ENCODE data around the gene CIAO1. TPM values are rescaled to one million over a fixed set of nuclear protein-coding genes. Genes with fewer than 3 reads are reported as not detected.

CIAO1 gene
- total and polyA plus RNA-seq, 10 donors = 31.3 to 122 (median 70.3) TPM

DNA sequence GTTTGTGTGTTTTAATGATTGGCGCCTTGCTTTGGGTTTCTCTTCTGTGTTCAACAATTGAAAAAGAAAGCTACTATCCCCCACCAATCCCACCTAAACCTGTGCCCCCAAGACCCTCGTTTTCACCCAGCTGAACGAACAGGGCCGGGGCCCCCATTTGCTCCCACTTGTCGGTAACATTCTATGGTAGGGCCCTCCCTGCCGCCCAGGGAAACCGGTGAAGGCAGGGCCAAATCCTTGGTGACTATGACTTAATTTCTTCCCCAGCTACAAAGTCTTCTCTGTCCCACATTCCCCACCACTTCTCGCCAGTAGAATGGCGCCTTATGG is 39.9 kb downstream of the CIAO1 start:
- intact Hi-C loops (cut with DNase I; ENCODE audit: low total_unique reads) = loop anchor here (10.0 kb wide), 1 partner anchor 209 kb away; no protein-coding TSS in a partner anchor
- H3K27me3 ChIP-seq (replicated peaks in 1 of 7) = no peaks in the 10 kb centered on the region
- H3K4me1 ChIP-seq = peaks cover 20 to 65% (median 41%) of the 10 kb centered on the region in 6 donors
- peak overlapping the region; percentile 72 to 84 (median 81) for H3K4me3 ChIP-seq
- H3K27ac ChIP-seq = peak overlapping the region; percentile 64 to 94 (median 89)
- no peaks in the 10 kb centered on the region for H3K9me3 ChIP-seq
- peaks cover 0 to 37% (median 35%) of the 10 kb centered on the region in 6 donors for H3K36me3 ChIP-seq
- peak; percentile 79 for DNase-seq
- no peak for TF ChIP-seq POLR2A (IDR thresholded peaks at IDR 0.05)
- TF ChIP-seq POLR2AphosphoS5 (IDR thresholded peaks at IDR 0.05) = no peak
- TF ChIP-seq, protein P1, sequence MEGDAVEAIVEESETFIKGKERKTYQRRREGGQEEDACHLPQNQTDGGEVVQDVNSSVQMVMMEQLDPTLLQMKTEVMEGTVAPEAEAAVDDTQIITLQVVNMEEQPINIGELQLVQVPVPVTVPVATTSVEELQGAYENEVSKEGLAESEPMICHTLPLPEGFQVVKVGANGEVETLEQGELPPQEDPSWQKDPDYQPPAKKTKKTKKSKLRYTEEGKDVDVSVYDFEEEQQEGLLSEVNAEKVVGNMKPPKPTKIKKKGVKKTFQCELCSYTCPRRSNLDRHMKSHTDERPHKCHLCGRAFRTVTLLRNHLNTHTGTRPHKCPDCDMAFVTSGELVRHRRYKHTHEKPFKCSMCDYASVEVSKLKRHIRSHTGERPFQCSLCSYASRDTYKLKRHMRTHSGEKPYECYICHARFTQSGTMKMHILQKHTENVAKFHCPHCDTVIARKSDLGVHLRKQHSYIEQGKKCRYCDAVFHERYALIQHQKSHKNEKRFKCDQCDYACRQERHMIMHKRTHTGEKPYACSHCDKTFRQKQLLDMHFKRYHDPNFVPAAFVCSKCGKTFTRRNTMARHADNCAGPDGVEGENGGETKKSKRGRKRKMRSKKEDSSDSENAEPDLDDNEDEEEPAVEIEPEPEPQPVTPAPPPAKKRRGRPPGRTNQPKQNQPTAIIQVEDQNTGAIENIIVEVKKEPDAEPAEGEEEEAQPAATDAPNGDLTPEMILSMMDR (IDR thresholded peaks at IDR 0.05 in 8 of 11, conservative IDR thresholded peaks at IDR 0.05 in 3 of 11) = no peak
- 23 to 37% (median 26%) methylated on average over 9 of the region's 9 CpGs for WGBS, 5 donors

DNA sequence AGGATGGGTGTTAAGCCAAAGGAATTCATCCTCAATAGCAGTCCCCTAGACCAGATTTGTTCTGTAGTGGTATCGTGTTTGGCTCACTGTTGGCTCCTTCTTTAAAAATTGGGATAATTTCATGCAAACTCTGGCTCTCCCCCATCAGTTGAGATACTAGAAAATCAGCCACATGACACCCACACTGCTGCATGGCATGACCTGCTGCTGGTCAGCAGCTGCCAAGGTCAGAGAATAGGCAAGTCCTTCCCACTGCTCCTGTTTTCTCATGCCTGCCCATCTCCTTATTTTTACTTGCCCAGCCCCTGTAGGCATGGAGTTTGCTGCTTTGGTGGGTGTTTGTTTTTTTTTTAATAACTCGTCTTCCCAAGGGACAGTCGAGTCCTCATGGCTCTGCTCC is 40.3 kb downstream of the CIAO1 start:
- Histone ChIP-seq H3K9me3 (no peaks in the 10 kb centered on the region), H3K4me1 (peaks cover 20 to 61% (median 39%) of the 10 kb centered on the region in 6 donors), H3K4me3 (peak overlapping the region in 6 of 8 donors; percentile 72 to 84 (median 81)), H3K27ac (peak overlapping the region in 7 of 8 donors; percentile 64 to 94 (median 90)), H3K36me3 (peaks cover 0 to 33% (median 31%) of the 10 kb centered on the region in 6 donors), H3K27me3 (replicated peaks in 1 of 7) (no peaks in the 10 kb centered on the region)
- no peak for DNase-seq
- TF ChIP-seq, protein P1 (IDR thresholded peaks at IDR 0.05 in 8 of 11, conservative IDR thresholded peaks at IDR 0.05 in 3 of 11) = no peak
- no peak for TF ChIP-seq POLR2A (IDR thresholded peaks at IDR 0.05)
- TF ChIP-seq POLR2AphosphoS5 (IDR thresholded peaks at IDR 0.05) = no peak
- WGBS, 5 donors = 86 to 99% (median 93%) methylated on average over 3 of the region's 3 CpGs
- intact Hi-C loops (cut with DNase I; ENCODE audit: low total_unique reads) = loop anchor here (10.0 kb wide), 1 partner anchor 208 kb away; no protein-coding TSS in a partner anchor

DNA sequence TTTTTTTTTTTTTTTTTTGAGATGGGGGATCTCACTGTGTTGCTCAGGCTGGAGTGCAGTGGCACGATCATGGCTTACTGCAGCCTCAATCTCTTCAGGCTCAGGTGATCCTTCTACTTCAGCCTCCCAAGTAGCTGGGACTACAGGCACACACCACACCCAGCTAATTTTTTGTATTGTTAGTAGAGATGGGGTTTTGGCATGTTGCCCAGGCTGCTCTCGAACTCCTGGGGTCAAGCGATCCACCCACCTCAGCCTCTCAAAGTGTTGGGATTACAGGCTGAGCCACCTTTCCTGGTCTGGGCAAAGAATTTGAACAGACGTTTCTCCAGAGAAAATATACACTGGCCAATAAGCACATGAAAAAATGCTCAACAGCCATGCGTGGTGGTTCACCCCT is 42.2 kb downstream of the CIAO1 start:
- no peak for TF ChIP-seq POLR2A (IDR thresholded peaks at IDR 0.05)
- TF ChIP-seq POLR2AphosphoS5 (IDR thresholded peaks at IDR 0.05) = no peak
- TF ChIP-seq, protein P1 (IDR thresholded peaks at IDR 0.05 in 8 of 11, conservative IDR thresholded peaks at IDR 0.05 in 3 of 11) = no peak
- Histone ChIP-seq H3K27ac (no peak overlapping the region), H3K9me3 (no peaks in the 10 kb centered on the region), H3K4me1 (peaks cover 17 to 42% (median 28%) of the 10 kb centered on the region in 6 donors), H3K27me3 (replicated peaks in 1 of 7) (no peaks in the 10 kb centered on the region), H3K36me3 (peaks cover 0 to 14% (median 12%) of the 10 kb centered on the region in 6 donors), H3K4me3 (no peak overlapping the region)
- intact Hi-C loops (cut with DNase I; ENCODE audit: low total_unique reads) = loop anchor here (10.0 kb wide), 1 partner anchor 207 kb away; no protein-coding TSS in a partner anchor
- DNase-seq = no peak
- 84 to 91% (median 87%) methylated on average over 4 to 5 of the region's 5 CpGs for WGBS, 5 donors

DNA sequence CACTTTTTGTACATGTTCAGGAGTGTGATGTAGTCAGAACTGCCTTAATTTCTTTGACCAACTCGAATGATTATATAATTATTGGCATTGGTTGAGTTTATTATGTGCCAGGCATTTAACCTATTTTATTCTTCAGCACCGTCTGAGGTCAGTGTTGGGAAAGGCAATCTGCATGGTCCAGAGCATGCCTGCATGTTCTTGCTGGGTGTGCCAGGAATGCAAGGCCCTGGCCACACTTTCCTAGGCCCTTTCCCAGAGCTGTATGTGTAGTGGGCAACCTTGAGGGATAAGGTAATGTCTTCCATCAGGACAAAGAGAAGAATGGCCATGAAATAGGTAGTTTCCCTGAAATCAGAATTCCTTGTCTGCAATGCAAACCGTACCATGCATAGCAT is 49.0 kb downstream of the CIAO1 start:
- TF ChIP-seq, protein P1 (IDR thresholded peaks at IDR 0.05 in 8 of 11, conservative IDR thresholded peaks at IDR 0.05 in 3 of 11) = no peak
- TF ChIP-seq POLR2AphosphoS5 (IDR thresholded peaks at IDR 0.05) = no peak
- TF ChIP-seq POLR2A (IDR thresholded peaks at IDR 0.05) = no peak
- Histone ChIP-seq H3K36me3 (no peaks in the 10 kb centered on the region), H3K9me3 (no peaks in the 10 kb centered on the region), H3K4me1 (peaks cover 0 to 35% (median 19%) of the 10 kb centered on the region in 6 donors), H3K27me3 (replicated peaks in 1 of 7) (no peaks in the 10 kb centered on the region), H3K4me3 (no peak overlapping the region), H3K27ac (peak overlapping the region in 3 of 8 donors; percentile 48 to 71 (median 67))
- WGBS, 5 donors = 76 to 84% (median 80%) methylated on average over 3 of the region's 3 CpGs
- intact Hi-C loops (cut with DNase I; ENCODE audit: low total_unique reads) = no loop called here
- no peak for DNase-seq
